ENCODE results near the gene E2F6. TPM values are rescaled to one million over a fixed set of nuclear protein-coding genes. Genes with fewer than 3 reads are reported as not detected.
"Not testable (repeated sequence)": the region's sequence is repeated elsewhere in the genome, so short reads cannot be mapped to it uniquely, and the experiment has no call there.

Gene E2F6
- total RNA-seq, 1 donor from 2014 or later = 13.2 TPM

DNA sequence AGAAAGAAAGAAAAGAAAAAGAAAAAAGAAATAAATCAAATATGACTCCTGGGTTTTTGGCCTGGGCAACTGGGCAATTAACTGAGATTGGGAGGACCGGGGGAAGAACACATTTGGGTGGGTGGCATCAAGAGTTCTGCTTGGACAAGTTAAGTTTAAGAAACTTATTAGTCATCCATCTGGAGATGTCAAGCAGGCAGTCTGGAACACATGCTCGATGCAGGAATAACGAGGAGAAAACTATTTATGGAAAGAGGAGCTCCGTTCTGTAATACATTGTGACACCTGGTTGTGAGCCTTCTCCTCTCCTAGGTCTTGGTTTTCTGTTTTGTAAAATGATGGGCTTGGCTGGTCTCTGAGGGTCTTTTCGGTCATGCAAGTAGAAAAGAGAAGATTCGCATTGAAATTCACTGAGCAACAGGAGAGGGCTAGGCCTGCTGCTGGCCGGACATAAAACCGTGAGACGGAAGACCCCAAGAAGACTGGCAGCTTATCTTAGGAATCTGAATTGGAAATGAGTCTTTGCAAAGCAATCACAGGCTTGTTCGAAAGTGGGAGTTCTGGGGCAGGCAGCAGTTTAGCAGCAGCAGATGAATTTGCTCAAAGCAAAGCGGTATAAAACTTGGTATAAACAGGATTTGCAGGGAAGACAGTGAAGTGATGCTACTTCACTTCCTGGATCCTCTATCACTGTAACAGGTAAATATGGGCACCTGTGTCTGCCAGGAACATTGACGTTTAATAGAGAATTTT lies 51.4 kb downstream of the E2F6 start:
- DNase-seq (ENCODE audit: low spot score) = no peak

GRCh38 chr2:11412449-11412810 lies 53.5 kb downstream of the E2F6 start:
- no peak for DNase-seq (ENCODE audit: low spot score)

- peak; percentile 57 for DNase-seq (ENCODE audit: low spot score)
These were observed 54.1 kb downstream of the E2F6 start for GRCh38 chr2:11411768-11412448.

GRCh38 chr2:11411244-11411643 lies 54.7 kb downstream of the E2F6 start:
- DNase-seq (ENCODE audit: low spot score) = no peak

DNA sequence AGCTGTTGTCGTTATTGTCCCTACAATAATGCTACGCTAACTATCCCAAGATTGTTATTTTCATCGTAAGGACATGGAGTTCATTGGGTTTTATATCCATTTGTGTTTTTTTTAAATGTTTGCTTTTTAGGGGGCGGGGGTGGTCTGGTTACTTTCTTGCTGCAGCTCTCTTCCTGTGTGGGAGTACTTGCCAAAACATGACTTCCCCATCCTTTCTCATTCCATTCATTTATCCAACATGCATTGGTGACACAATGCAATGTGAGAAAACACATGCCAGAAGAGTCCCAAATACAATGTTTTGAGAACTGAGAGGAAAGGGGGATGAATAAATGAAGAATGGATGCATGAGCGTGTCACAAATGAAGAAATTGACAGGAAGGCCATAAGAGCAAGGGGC lies 55.9 kb downstream of the E2F6 start:
- DNase-seq (ENCODE audit: low spot score) = no peak

DNA sequence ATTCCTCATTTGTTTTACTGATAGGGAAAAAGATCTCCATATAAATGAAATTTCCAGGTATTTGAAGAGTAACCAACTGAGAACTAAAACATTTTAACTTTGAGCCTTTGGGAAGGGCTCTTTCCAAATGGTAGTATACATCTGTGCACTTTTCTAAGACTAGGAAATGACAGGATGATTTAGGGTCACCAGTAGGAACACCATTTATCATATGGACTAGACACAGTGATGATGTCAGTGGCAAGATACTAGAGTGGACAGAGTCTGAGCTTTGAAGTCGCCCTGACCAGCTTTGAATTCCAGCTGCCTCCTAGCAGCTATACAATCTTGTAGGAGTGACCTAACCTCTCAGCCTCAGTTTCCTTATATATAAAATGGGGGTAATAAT lies 56.4 kb downstream of the E2F6 start:
- no peak for DNase-seq (ENCODE audit: low spot score)

- no peak for DNase-seq (ENCODE audit: low spot score)
These were observed 56.9 kb downstream of the E2F6 start for GRCh38 chr2:11408959-11409571.

DNA sequence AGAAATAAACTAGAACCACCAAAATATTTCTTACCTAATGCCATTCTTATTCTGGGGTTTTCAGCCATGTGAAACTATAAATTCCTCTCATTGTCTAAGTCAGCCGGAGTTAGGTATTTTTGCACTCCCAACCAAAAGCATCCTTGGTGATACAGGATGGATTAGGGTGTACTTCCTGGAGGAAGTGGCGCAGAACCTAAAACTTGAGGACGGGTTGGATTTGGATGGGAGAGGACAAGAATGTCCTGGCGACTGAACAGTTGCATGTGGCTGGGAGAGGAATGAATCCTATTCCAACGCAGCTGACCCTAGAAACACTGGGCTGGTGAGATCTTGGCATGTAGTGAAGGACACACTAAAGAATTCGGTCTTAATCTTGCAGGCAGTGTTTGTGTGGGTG lies 58.5 kb downstream of the E2F6 start:
- no peak for DNase-seq (ENCODE audit: low spot score)

DNA sequence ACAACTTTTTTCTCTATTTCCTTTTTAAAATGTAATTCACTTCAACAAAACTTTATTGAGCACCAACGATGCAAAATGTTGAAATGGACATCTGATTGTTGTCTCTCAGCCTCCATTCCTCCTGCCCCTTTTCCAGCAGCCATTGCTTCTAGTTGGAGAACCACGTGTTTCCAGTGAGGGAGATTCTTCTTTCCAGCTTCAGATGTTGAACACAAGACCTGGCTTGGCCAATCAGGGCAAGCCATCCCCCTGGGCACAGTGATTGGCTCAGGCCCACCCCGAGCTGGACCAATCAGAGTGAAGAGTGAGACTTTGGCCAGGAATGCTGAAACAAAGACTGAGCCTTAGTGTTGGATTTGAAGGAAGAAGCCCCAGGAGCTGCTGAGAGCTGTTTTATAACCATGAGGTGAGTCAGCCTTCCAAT lies 59.0 kb downstream of the E2F6 start:
- peak; percentile 54 for DNase-seq (ENCODE audit: low spot score)

DNA sequence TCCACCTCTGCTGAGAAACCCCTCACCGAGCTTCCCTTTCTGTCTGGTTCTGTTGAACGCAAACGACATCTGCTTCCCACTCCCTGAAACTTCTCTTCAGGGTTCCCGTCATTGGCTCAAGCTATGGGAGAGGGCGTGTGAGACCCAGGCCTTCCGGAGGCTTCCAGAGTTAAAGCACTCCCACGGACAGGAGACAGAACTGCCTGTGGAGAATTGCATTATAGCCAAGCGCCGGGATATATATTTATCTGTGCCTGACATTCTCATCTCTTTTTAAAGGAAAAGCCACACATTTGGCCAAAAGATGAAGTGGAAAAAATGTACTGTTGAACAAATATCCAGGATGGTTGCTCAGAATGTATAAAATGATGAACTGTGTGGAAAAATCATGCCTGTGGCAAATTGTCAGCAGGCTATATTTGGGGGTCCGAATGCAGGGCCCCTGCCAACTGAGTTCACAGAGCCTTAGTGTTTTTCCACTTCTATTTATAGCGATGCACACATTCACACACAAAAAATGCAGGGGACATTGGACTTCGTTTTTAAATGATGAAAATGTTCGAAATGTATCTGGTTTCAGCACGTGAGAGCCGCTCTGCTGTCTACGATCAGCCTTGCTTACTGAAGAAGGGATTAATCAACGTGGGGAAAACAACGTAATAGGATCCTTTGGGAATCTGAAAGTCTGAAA lies 59.5 kb downstream of the E2F6 start:
- DNase-seq (ENCODE audit: low spot score) = peak; percentile 65

DNA sequence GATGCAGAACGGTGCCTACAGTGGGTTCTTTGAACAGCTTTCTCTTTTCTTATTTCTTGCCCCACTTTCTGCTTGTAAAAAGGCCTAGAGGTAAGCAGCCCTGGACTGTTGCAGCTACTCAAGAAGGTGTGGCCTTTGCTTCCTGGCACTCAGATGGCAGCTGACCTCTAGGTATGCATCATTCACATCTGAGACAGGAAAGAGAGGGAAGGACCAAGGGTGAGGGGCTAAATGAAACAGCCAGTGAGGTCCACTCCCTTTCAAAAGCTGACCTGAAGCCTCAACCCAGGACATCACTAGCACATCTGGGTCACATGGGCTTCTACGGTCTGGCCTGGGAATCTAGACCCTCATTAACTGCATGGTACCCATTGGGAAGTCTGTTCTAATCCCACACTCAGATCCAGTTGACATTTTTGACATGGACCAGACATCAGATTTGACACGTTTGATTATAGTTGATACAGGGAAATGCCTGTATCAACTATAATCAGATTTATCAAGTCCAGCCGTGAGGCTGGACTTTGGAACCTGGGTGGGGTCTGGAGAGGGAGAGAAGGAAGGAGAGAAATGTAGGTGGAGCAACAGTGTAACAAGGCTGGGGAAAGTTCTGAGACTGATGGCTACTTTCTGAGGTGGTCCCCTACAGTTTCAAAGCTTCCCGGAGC lies 60.2 kb downstream of the E2F6 start:
- no peak for DNase-seq (ENCODE audit: low spot score)

DNA sequence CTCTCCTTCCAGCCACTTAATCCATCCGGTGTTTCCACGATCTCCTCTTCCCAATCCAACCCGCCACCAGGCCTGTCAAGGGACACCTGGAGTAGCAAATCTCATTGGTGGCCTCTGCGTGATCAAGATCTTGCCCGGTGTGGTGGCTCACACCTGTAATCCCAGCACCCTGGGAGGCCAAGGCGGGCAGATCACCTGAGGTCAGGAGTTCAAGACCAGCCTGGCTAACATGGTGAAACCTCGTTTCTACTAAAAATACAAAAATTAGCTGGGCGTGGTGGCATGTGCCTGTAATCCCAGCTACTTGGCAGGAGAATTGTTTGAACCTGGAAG lies 60.9 kb downstream of the E2F6 start:
- not testable (repeated sequence) for DNase-seq (ENCODE audit: low spot score)

- DNase-seq (ENCODE audit: low spot score) = no peak
These were observed 61.4 kb downstream of the E2F6 start for GRCh38 chr2:11404376-11405073.

DNA sequence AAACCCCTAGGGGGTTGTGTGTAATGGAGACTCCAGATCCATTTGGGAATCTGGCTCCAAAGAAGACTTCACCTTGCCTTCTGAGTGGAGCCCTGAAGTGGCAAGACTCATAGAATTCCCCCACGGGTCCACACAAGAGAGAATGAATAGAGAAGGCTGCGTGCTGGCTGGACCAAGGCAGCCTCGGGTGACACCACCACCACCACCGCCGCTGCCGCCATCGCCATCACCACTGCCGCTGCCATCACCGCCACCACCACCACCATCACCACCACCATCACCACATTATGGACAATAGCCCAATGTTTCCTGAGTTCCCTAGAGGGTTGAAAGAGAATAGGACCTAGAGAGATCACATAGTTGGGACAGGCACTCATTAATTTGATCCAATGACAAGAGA lies 63.5 kb downstream of the E2F6 start:
- no peak for DNase-seq (ENCODE audit: low spot score)

DNA sequence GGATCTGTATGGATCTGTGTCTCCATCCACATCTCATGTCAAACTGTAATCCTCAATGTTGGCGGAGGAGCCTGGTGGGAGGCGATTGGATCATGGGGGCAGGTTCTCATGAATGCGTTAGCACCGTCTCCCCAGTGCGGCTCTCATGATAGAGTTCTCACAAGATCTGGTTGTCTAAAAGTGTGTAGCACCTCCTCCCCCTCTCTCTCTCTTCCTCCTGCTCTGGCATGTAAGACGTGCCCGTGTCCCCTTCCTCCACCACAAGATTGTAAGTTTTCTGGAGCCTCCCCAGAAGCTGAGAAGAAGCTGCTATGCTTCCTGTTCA lies 66.6 kb downstream of the E2F6 start:
- DNase-seq (ENCODE audit: low spot score) = no peak

DNA sequence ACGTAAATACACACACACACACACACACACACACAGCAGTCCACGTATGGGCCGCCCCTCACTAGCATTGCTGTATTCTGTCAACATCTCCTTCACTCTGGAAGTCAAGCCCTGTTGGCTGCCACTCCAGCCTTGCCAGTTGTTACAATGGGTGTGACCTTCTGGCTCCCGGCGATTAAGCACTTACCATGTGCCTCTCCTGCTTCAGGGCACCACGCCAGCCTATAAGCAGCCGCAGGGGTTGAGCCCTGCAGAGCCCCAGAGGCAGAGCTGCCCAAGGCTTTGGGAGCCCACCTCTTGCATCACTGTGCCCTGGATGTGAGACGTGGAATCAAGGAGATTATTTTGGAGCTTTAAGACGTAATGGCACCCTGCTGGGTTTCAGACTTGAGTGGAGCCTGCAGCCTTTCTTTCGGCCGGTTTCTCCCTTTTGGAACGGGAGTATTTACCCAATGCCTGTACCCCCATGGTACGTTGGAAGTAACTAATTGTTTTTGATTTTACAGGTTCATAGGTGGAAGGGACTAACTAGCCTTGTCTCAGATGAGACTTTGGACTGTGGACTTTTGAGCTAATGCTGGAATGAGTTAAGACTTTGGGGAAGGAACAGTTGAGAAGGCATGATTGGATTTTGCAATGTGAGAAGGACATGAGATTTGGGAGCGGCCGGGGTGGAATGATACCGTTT lies 67.1 kb downstream of the E2F6 start:
- DNase-seq (ENCODE audit: low spot score) = peak; percentile 47

DNA sequence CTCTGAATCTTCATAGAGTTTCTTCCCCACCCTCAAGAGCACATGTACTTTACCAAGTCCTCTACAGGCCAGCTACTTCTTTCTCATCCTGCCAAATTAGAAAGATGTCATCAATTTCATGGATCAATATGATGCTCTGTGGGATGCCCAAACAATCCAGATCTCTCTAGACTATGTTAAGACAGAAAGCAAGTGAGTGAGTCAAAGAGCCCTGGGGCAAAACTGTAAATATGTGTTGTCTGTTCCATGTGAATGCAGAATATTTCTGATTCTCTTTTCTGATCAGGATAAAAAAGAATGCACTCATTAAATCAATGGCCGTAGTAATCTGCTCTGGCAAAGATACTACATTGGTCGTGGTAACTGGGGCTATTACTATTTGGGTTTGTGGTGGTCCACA lies 68.4 kb downstream of the E2F6 start:
- DNase-seq (ENCODE audit: low spot score) = no peak

GRCh38 chr2:11396467-11397445 lies 69.2 kb downstream of the E2F6 start:
- DNase-seq (ENCODE audit: low spot score) = no peak

GRCh38 chr2:11396021-11396420 lies 69.9 kb downstream of the E2F6 start:
- no peak for DNase-seq (ENCODE audit: low spot score)

- no peak for DNase-seq (ENCODE audit: low spot score)
These were observed 70.6 kb downstream of the E2F6 start for GRCh38 chr2:11395389-11395788.
